GM12875 (cell line): ENCODE data around the gene EDNRA.

Source experiments
- H3K4me3 ChIP-seq: one replicate; pipeline ENCODE4 v1.5.1; 2011; ENCODE audit warnings: low read depth, low read length, control low read depth
- CTCF ChIP-seq: IDR thresholded peaks from 2 replicates; pipeline ENCODE4 v1.5.1; 2011; ENCODE audit warnings: low read depth, mild to moderate bottlenecking, control low read depth, inconsistent platforms, low read length, moderate library complexity, borderline replicate concordance; ENCODE audit not compliant: insufficient read depth

The EDNRA gene

DNA sequence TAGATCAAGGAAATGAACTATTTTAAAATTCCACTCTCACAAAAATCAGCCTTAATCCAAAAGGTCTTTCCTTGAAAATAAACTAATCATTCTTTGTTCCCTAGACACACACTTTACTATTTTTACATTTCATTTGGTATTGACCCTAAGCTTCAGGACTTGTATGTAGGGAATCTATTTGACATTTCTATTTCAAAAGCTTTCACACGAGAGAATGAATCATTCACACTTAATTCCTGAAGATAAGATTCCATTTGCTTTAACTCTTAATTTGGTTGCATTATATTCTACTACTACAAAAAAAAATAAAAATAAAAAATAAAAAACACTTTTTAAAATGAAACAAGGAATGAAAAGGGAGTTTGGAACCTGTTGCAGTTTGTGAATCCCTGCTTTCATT, 43.7 kb downstream of the EDNRA start:
- H3K4me3 ChIP-seq: no peak overlapping the region
- TF ChIP-seq CTCF: no peak

DNA sequence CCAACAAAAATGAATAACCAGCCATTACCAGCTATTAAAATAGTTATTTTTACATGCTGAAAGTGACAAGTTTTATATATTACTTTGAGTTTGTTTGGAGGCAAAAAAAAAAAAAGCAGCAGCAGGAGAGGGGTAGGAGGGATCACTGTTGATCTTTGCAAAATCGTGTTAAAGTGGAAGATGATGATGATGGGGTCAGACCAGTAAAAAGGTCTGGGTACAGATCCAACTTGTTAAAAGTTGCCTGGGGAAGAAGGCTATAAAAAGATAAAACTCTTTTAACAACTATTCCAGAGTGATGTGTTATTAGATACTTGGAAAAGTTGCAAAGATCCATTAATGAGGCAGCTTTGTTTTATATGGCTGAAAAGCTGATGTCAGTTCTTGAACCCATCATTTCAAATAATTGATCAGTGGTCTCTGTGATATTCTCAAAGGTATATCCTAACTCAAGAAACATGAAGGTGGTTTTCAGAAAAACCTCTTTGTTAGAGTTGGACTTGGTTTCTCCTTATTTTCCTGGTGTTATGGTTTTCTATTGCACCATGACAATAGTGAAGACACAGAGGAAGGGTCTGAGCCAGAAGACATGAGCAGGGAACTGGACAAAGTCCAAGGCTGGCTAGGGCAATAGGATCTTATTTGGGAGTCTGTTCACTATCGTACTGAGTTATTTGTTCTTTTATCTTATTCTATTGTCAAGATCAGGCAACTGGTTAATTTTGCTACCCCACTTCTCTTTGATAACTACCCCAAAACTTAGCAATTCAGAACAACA, 44.8 kb downstream of the EDNRA start:
- H3K4me3 ChIP-seq: no peak overlapping the region
- TF ChIP-seq CTCF: no peak

DNA sequence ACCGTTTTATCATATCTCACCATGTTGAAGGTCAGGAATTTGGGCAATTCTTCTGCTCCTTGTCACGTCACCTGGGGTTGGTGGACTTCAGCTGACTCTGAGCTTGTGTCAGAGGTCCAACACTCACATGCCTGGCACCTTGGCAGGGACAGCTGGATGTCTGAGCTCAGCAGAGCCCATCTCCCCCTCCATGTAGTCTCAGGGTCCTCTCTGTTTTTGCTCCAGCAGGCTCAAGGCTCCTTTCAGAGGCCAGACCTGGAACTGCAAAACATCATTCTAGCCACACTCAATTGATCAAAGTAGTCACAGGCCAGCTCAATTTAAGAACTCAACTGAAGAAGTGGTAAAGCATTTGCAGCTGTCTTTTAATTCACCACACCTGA, 45.4 kb downstream of the EDNRA start:
- no peak overlapping the region for H3K4me3 ChIP-seq
- 0 out of 2 replicates have a peak, but pooled peaks have one; percentile 32 for TF ChIP-seq CTCF

- no peak for TF ChIP-seq CTCF
- no peak overlapping the region for H3K4me3 ChIP-seq
Observed at GRCh38 chr4:147528054-147528453, 47.2 kb downstream of the EDNRA start.

GRCh38 chr4:147530134-147530533, 49.2 kb downstream of the EDNRA start:
- H3K4me3 ChIP-seq: no peak overlapping the region
- no peak for TF ChIP-seq CTCF

DNA sequence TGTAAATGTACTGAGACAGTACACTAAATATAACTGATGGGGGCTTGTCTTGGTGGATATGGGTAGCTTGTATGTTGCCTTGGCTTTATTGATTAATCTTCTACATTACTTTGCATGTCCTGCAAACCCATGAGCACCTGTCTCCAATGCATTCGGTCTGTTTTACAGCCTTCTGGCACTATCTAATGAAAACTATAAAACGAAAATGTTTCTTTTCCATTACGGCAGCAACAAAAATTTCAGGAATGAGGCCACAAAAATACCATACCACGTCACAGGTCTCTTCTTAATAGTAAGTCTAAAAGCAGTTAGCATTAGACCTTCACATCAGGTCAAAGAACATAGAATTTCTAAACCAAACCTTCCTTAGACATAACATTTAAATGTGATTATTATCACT, 49.8 kb downstream of the EDNRA start:
- TF ChIP-seq CTCF: no peak
- no peak overlapping the region for H3K4me3 ChIP-seq

DNA sequence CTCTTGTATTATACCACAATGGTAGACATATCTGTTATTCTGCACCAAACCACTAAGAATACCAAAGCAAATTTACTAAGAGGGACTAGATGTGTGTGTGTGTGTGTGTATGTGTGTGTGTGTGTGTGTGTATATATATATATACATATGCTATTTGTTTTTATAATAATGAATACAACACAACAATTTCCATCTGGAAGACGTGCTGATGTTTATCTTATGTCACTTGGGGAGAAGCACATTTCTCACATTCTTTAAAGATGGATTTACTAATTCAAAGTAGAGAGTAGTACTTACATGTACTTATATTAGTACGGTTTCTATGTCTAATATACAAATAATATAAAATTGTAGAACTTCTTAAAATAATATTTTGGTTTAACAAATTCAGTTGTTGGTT, 52.0 kb downstream of the EDNRA start:
- no peak overlapping the region for H3K4me3 ChIP-seq
- TF ChIP-seq CTCF: no peak
